ENCODE data around the gene COPS7A.

Gene COPS7A

DNA sequence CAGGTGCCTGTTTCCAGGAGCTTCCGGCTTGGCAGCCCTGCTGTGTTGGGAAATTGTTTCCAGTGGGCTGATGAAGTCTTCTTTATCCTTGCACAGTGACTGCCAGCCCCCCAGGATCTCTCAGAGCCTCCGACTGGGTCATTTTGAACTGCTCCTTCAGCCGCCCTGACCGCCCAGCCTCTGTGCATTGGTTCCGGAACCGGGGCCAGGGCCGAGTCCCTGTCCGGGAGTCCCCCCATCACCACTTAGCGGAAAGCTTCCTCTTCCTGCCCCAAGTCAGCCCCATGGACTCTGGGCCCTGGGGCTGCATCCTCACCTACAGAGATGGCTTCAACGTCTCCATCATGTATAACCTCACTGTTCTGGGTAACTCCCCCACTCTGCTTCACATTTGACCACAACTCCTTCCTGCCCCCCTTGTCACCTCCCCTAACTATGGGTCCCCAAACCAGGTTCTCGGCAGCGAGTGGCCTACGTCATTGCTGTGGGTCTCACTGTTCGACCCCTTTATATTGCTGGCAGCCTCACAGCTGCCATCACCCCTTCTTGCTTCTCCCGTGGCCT lies 50.7 kb downstream of the COPS7A start:
- Mint-ChIP-seq H3K9me3 (no peaks in the 10 kb centered on the region), H3K27ac (peak overlapping the region; percentile 83), H3K4me3 (peak overlapping the region; percentile 78), H3K27me3 (ENCODE audit: low read depth) (no peaks in the 10 kb centered on the region), H3K4me1 (ENCODE audit: low read depth) (peaks cover 60% of the 10 kb centered on the region), H3K36me3 (ENCODE audit: low read depth) (peaks cover 25% of the 10 kb centered on the region)

DNA sequence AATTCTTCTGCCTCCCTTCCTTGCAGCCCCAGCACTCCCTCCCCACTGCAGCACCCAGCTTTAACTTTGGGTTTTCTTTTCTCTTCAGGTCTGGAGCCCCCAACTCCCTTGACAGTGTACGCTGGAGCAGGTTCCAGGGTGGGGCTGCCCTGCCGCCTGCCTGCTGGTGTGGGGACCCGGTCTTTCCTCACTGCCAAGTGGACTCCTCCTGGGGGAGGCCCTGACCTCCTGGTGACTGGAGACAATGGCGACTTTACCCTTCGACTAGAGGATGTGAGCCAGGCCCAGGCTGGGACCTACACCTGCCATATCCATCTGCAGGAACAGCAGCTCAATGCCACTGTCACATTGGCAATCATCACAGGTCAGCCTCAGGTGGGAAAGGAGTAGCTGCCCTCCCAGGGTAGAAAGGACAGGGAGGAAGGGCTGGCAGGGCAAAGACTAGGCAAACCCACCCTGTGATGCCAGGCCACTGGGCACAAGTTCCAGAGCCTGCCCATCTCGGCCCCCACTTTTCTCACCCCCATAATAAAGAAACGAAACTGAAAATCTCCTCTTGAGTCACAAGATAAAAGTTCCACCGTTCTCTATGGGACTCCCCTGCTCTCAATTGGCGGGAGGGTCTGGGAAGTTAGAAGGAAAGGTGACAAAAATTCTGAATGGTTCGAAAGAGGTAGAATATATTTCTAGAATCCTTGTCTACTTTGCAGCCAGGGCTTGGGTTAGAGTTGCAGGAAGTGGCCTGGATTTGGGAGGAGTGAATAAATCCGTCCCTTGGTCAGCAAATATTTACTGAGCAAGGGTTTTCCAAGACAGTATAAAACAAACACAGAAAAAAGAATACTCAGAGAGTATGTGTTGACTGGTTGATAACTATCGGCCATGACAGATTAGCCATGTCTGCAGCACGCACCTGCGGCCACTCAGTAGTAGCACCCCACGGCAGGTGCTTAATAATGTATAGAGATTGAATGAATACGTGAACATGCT lies 51.6 kb downstream of the COPS7A start:
- peak overlapping the region; percentile 83 for H3K27ac Mint-ChIP-seq
- H3K4me3 Mint-ChIP-seq = peak overlapping the region; percentile 78
- no peaks in the 10 kb centered on the region for H3K9me3 Mint-ChIP-seq
- H3K4me1 Mint-ChIP-seq (ENCODE audit: low read depth) = peaks cover 62% of the 10 kb centered on the region
- peaks cover 25% of the 10 kb centered on the region for H3K36me3 Mint-ChIP-seq (ENCODE audit: low read depth)
- H3K27me3 Mint-ChIP-seq (ENCODE audit: low read depth) = no peaks in the 10 kb centered on the region

DNA sequence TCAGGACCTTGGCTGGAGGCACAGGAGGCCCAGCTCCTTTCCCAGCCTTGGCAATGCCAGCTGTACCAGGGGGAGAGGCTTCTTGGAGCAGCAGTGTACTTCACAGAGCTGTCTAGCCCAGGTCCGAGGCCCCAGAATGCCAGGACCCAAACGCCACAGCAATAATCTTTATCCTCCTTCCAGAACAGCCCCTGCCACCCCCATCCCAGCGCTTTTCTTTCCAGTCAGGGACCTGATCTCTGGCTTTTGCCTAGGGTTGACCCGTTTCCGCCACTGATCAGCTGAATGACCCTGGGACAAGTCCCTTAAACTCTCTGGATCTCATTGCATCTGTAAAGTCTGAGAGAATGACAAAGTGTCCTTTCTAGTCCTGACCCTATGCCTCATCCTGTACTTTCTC lies 53.5 kb downstream of the COPS7A start:
- H3K36me3 Mint-ChIP-seq (ENCODE audit: low read depth) = peaks cover 22% of the 10 kb centered on the region
- H3K4me3 Mint-ChIP-seq = no peak overlapping the region
- no peak overlapping the region for H3K27ac Mint-ChIP-seq
- H3K4me1 Mint-ChIP-seq (ENCODE audit: low read depth) = peaks cover 56% of the 10 kb centered on the region
- H3K27me3 Mint-ChIP-seq (ENCODE audit: low read depth) = no peaks in the 10 kb centered on the region
- no peaks in the 10 kb centered on the region for H3K9me3 Mint-ChIP-seq

DNA sequence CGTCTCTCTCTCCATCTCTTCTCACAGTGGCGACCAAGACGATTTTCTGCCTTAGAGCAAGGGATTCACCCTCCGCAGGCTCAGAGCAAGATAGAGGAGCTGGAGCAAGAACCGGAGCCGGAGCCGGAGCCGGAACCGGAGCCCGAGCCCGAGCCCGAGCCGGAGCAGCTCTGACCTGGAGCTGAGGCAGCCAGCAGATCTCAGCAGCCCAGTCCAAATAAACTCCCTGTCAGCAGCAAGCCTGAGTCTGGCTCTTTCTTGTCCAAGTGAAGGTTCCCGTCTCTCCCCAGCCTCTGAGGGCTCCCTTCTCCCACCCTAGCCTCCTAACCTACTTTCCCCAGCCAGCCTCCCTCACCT lies 54.3 kb downstream of the COPS7A start:
- Mint-ChIP-seq H3K4me3 (peak overlapping the region; percentile 81), H3K27ac (peak overlapping the region; percentile 60), H3K4me1 (ENCODE audit: low read depth) (peaks cover 56% of the 10 kb centered on the region), H3K9me3 (no peaks in the 10 kb centered on the region), H3K36me3 (ENCODE audit: low read depth) (peaks cover 22% of the 10 kb centered on the region), H3K27me3 (ENCODE audit: low read depth) (no peaks in the 10 kb centered on the region)

DNA sequence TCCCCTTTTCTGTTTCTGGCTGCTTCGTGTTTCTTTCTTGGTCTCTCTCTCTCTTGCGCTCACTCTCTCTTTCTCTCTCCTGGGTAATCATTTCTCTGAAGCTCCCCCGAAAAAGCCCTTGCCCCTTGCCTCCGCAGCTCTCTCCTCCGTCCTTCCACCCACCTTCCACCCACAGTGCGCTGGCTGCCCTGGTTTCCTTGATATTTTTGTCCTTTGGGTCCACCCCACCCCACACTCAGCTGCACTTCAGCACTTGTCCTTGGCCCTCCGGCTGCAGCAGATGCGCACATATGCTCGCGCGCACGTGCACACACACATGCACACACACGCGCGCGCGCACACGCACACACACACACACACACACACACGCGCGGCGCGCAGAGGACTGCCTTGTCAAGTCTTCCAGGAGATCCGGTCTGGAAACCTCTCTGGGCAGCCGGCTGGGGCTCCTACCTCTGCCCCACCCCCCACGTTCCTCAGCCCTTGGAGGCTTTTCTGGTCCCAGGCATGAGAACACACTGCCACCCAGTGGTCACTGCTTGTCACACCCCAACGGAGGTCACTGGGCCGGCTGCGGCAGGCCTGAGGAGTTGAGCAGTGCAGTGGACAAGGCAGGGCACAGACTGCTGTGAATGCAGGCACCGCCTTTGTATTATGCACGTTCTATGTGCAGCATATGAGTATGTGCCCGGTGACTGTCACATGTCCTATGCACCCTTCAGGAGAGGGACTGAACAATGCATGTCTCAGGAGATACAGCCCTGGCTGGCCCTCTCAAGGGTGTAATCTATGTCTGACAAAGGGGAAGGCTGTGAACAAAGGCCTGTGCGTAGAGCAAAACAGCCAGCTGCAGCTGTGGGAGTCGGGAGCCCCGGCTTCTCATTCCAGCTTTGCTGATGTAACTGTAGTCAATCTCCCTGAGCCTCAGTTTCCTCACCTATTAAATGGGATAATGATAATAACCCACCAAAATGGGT lies 55.0 kb downstream of the COPS7A start:
- Mint-ChIP-seq H3K36me3 (ENCODE audit: low read depth) (peaks cover 22% of the 10 kb centered on the region), H3K4me1 (ENCODE audit: low read depth) (peaks cover 59% of the 10 kb centered on the region), H3K27ac (peak overlapping the region; percentile 60), H3K27me3 (ENCODE audit: low read depth) (no peaks in the 10 kb centered on the region), H3K4me3 (peak overlapping the region; percentile 81), H3K9me3 (no peaks in the 10 kb centered on the region)

DNA sequence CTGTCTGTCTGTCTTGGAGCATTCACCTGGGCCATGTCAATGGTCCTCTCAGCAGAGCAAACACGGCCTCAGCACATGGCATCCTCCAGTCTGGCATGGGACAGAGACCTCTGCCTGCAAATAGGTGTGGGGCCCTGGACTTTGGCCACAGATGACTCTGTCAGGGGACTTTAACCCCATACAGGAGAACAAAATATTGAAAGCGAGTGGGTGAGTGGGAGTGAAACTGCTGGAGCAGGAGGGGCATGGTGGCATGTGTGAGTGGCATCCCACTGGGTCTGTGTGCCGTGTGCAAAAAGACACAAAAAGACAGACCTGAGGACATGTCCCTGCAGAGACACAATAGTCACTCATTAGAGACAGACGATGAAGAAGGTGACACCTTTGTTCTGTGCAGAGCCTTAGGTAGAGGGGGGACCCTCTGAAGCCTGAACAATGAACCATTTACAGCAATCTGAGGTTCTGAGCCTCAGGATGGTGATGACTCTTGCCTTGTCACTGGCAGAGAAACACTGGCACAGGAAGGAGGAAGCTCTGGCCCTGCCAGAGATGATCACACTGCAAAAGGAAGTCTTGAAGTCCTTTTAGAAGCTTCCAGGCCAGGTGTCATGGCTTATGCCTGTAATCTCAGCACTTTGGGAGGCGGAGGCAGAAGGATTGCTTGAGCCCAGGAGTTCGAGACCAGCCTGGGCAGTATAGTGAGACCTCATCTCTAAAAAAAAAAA lies 56.0 kb downstream of the COPS7A start:
- peaks cover 18% of the 10 kb centered on the region for H3K36me3 Mint-ChIP-seq (ENCODE audit: low read depth)
- peak overlapping the region; percentile 60 for H3K27ac Mint-ChIP-seq
- H3K27me3 Mint-ChIP-seq (ENCODE audit: low read depth) = no peaks in the 10 kb centered on the region
- peak overlapping the region; percentile 54 for H3K4me3 Mint-ChIP-seq
- H3K9me3 Mint-ChIP-seq = no peaks in the 10 kb centered on the region
- peaks cover 60% of the 10 kb centered on the region for H3K4me1 Mint-ChIP-seq (ENCODE audit: low read depth)

DNA sequence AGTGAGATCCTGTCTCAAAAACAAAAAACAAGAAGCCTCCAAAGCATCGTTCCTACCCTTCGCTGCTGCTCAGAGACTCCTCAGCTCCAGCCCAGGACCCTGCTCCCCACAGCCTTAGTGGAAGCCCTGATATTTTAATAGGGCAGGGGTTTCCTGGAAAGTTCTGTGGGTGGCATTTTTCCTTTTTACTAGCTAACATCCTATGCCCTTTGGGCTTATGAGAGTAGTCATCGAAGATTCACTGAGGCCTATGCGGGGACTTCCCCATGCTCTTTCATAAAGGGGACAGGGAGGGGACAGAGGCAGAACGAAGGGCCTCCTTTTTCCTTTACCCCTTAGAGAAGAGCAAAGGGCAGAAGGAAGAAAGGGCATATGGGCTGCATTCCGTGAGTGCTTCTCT lies 56.7 kb downstream of the COPS7A start:
- peak overlapping the region; percentile 82 for H3K27ac Mint-ChIP-seq
- H3K9me3 Mint-ChIP-seq = no peaks in the 10 kb centered on the region
- peaks cover 54% of the 10 kb centered on the region for H3K4me1 Mint-ChIP-seq (ENCODE audit: low read depth)
- no peak overlapping the region for H3K4me3 Mint-ChIP-seq
- peaks cover 11% of the 10 kb centered on the region for H3K36me3 Mint-ChIP-seq (ENCODE audit: low read depth)
- no peaks in the 10 kb centered on the region for H3K27me3 Mint-ChIP-seq (ENCODE audit: low read depth)
